NCI-H510A (cell line): ENCODE measurements around the gene SAPCD1.

Source experiments
- DNase-seq: peaks from one replicate; lab custom pipeline; 2025; lab: John Stamatoyannopoulos, UW

Gene SAPCD1

DNA sequence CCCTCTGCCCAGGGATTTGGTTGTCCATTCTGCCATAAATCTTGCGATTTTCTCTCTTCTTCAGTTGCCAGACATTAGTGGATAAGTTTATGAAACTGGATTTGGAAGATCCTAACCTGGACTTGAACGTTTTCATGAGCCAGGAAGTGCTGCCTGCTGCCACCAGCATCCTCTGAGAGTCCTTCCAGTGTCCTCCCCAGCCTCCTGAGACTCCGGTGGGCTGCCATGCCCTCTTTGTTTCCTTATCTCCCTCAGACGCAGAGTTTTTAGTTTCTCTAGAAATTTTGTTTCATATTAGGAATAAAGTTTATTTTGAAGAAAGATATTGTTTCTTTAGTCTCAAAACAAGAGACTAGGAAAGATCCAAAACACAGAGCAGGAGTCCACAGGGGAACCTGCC, at the start of gene SAPCD1:
TSS of gene SAPCD1 (plus strand) at position 301 of the 400 bp plus-strand sequence. CDS start 399 bp downstream, outside the sequence.
- no peak for DNase-seq

DNA sequence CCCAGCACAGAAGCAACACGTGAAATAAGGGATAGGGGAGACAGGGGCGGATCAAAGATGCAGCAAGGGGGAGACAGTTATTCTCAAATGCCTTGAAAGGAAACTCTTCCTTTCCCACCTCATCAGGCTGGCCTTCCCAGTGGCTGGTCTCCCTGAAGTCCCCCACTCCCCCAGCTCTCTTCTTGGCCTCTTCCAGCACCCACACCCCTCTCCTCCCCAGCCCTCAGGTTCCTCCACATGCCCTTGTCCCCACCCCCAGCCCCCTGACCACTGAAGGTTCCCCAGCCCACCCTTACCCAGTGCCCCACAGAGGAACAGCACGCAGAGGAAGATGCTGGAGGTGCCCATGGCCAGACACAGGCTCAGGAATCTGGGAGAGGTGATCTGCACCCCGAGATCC, 49.0 kb upstream of the SAPCD1 start:
- DNase-seq: no peak

GRCh38 chr6:31713991-31714684, 48.3 kb upstream of the SAPCD1 start:
- DNase-seq: no peak

DNA sequence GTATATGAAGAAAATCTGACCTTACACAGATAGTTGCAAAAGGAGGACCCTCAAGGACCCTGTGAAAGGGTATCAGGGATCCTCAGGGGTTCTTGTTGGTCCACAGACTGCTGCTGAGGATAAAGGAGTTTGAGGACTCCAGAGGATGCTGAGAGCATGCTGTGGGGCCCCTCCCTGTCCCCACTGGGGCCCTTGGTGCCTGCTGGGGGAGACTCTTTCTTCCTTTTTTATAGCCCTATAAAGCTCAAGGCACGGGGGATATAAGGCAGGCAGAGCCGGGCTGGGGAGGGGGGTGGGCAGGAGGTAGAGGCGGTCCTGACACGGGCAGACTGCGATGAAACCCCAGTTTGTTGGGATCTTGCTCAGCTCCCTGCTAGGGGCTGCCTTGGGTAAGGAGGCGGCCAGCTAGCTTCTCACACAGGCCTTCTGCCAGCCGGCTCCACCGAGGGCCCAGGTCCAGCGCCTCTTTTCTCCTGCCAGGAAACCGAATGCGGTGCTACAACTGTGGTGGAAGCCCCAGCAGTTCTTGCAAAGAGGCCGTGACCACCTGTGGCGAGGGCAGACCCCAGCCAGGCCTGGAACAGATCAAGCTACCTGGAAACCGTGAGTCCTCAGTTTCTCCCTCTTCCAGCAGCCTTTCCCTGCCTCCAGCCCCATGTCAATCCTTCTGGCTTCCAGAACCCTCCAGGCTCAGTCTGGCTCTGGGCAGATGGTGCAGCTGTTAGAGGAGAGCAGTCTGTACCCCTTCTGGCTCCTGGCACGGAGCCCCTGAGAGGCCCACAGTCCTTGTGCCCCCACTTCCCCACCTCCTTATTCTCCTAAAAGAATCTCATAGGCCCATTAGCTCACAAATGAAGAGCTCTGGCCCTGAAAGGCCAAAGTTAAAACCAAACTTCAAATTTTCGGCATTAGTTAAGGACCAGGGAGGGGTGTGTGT, 47.2 kb upstream of the SAPCD1 start, which contains the start of gene LY6G6D:
TSS of gene LY6G6D (plus strand) at position 327 of the 937 bp plus-strand sequence. CDS start at position 335, 8 bp downstream.
- no peak for DNase-seq

DNA sequence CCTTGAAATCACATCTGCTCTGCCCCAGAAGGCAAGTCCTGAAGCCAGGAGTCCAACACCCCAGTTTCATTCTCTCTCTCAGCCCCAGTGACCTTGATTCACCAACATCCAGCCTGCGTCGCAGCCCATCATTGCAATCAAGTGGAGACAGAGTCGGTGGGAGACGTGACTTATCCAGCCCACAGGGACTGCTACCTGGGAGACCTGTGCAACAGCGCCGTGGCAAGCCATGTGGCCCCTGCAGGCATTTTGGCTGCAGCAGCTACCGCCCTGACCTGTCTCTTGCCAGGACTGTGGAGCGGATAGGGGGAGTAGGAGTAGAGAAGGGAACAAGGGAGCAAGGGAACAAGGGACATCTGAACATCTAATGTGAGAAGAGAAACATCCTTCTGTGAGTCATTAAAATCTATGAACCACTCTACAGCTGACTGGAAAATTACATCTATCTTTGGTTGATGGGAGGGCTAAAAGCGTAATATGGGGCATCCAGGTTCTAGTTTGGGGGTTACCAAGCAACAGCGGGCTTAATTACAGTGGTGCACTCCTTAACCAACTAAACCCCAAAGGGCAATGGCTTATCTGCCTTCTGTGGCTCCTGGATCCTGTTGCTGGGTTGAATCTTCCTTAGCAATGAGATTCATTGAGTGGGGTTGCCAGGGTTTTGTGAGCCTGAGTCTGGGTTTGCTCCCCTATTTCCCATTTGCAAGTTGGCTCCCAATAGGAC, 44.8 kb upstream of the SAPCD1 start:
- no peak for DNase-seq

DNA sequence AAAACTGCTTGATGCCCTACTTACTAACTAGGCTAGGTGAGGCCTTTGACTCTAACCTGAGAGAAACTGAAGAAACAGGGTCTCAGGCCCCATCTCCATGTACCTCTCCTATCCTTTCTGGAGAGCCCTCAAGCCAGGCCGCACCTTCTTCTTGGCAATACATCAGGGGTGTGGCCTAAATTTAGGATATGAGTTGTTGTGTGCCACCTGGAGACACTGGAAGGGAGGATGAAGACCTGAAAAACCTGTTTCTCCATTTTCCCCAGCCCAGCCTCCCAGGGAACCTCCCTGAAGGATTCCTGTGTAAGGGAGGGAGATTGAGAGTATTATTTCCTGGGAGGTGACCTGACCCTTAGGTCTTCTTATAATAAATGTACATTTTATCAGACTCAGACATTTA, 44.2 kb upstream of the SAPCD1 start:
- DNase-seq: peak; percentile 94

GRCh38 chr6:31719001-31719400, 43.5 kb upstream of the SAPCD1 start:
- no peak for DNase-seq

- no peak for DNase-seq
Measured at GRCh38 chr6:31720196-31720770, 42.2 kb upstream of the SAPCD1 start.

- no peak for DNase-seq
Measured at GRCh38 chr6:31721351-31722020, 41.0 kb upstream of the SAPCD1 start, which contains the start of gene LY6G6C. LY6G6C (minus strand) TSS chr6:31721746; CDS start chr6:31721679, 67 bp downstream.

GRCh38 chr6:31722173-31722572, 40.3 kb upstream of the SAPCD1 start:
- DNase-seq: no peak

DNA sequence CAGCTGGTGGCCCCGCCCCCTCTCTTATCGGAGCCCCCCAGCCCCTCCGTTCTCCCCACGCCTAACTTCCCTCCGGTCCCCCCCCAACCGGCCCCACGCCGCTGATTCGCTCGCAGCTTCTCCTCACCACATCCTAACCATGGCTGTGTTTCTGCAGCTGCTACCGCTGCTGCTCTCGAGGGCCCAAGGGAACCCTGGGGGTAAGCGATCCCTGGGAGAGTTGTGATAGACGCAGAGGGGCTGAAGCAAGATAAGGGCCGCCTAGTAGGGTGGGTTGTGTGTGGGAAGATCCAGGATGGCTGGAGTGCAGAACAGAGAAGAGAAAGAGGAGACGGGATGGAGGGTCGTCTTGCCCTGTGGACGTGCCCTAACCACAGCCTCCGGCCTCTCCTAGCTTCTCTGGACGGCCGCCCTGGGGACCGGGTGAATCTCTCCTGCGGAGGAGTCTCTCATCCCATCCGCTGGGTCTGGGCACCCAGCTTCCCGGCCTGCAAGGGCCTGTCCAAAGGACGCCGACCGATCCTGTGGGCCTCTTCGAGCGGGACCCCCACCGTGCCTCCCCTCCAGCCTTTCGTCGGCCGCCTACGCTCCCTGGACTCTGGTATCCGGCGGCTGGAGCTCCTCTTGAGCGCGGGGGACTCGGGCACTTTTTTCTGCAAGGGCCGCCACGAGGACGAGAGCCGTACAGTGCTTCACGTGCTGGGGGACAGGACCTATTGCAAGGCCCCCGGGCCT, 39.0 kb upstream of the SAPCD1 start, which contains the start of gene MPIG6B:
TSS of gene MPIG6B (plus strand) at position 129 of the 735 bp plus-strand sequence. CDS start at position 140, 11 bp downstream.
- no peak for DNase-seq

DNA sequence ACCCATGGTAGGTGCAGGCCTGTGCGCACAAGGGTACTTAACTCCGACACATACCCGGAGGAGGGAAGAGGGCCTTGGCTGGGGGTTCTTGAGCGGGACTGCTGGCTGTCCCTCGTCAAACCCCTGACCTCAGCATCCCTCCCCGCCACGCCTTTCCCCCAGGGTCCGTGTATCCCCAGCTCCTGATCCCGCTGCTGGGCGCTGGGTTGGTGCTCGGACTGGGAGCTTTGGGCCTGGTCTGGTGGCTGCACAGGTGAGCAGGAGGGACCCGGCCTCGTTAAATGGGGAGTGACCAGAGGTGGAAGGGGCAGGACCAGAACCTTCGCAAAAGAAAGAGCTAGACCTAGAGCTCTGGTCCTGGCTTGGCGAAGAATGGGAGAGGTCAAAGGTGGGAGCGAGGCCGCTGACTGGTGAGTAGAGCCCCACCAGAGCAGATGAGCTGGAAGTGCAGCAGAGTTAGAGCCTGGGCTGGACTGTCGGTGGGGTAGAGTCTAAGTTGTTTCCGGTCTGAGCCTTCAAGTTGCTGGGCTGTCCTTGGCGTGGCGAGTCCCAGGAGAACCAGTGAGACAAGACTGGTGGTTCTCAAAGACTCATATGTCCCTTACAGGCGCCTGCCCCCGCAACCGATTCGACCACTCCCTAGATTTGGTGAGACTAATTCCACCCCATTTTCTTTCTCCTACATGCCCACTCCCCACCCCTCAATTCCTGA, 38.3 kb upstream of the SAPCD1 start:
- no peak for DNase-seq

DNA sequence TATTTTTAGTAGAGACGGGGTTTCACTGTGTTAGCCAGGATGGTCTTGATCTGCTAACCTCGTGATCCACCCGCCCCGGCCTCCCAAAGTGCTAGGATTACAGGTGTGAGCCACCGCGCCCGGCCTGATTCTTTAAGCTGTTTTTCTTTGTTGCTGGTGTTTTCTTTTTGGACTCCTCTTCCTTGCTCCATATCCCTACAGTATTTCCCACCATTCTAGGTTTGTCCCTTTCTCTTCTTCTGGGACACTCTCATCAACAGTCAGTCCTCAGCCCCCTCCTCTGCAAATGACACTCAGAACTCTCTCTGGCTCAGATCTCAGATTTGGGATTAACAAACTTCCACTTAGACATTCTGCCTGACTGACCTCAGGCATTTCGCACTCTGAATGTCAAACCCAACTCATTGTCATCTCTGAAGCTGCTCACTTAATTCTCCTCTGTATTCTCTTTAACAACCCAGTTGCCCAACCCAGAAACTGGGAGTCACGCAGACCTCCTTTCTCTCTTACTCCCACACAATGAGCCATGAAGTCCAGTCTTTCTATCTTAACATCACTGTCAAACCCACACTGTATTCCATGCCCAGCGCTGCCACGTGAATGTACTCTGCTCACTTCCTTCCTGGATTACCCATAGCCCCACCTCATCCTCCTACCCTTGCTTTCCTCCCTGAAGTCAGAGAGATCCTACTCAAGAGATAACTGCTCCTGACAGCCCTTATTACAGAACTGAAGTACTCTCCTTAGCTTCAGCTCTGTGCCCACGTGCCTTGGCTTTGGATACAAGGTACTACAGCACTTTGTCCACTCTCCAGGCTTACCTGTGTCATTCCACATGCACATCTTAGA, 36.7 kb upstream of the SAPCD1 start:
- no peak for DNase-seq

DNA sequence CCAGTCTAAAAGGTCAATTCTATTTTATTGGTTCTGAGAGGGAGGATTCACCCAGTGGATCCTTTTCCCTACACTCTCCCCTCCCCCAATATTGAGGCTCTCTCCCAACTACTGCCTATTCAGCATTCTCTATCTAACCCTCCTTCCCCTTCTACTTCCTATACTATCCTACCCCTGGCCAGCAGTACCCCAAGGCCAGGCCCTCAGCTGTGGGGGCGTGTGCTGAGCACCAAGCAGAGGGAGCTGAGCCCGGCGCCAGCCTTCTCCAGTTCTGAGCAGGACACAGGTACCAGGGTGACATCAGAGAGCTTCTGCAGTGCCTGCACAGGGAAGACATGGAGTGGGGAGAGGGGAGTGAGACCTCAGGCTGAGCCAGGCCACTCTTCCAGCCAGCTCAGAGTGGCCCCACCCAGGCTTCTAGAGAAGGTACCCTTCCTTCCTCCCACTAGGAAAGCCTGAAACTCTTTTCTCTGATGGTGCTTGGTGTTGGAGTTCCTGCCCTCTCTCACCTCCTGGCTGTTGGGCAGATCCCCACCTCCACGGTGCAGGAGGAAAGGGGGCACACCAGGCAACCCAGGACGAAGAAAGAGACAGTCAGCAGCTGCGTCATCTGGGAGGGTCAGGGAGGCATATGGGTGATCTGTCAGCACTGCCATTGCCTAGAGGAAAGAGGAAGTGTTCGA, 35.3 kb upstream of the SAPCD1 start:
- DNase-seq: no peak

DNA sequence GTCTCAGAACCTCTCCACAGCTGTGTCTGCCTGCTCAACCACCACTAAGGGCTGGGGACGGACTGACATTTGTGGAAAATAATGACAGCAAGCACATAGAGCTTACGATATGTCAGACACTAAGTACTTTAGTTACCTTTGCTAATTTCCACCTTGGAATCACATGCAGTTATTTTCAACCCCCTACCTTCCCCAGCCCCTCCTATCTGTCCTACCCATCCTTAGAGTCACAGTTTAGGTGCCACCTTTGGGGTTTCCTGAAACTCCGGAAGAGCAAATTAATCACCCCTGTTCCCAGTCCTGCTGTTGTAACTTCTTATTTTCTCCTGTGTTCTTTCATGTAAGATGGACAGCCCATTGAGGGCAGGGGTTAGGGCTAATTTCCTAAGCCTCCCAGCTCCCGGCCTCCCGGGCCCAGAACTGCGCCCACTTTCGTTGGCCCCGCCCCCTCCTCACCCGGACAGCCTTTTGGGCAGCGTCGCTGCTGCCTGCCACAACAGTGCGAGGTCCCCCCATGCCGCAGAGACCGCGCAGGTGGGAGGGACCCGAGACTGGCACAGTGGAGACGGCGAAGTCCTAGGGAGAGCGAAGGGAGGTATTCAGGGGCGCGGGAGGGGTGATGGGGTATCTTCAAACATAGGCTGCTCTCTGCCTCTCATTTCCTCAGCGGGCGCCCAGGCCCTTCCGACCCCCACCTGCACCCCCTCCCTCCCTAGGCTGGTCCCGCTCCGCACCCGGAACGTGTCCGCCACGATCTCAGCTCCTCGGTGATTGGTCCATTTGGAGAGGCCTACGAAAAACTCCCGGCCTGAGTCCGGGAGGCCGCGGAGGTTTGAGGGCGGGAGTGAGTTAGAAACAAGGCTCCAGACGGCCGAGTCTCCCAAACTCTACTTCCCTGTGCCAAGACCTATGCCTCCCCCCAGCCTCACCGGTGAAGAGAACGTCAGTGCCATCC, 34.5 kb upstream of the SAPCD1 start:
- no peak for DNase-seq

GRCh38 chr6:31728767-31729514, 33.5 kb upstream of the SAPCD1 start, which contains the start of gene DDAH2:
DDAH2 (minus strand) TSS chr6:31729299; CDS start chr6:31729161, 138 bp downstream.
- no peak for DNase-seq
